Stimulated activated CD4-positive, alpha-beta T cell treated with anti-CD3 and anti-CD28 coated beads, Interleukin-12 subunit alpha, Interleukin-12 subunit beta, amount 100 ng/mL, for 4 hours (primary cell): ENCODE results near the gene SNRPD2.
"Not testable (repeated sequence)": the region's sequence is repeated elsewhere in the genome, so short reads cannot be mapped to it uniquely, and the experiment has no call there.

Experiments used
- DNase-seq: peaks from one replicate; pipeline ENCODE4 v3.0.0-alpha.2; 2020

The SNRPD2 gene

GRCh38 chr19:45701676-45702075 is 9.9 kb upstream of the SNRPD2 start:
- DNase-seq: no peak

- peak; percentile 79 for DNase-seq
Measured at GRCh38 chr19:45693106-45693788, 1.5 kb upstream of the SNRPD2 start.

- peak; percentile 91 for DNase-seq
Measured at GRCh38 chr19:45692187-45693105, 693 bp upstream of the SNRPD2 start, which contains the start of gene QPCTL. Gene QPCTL (plus strand): TSS chr19:45692666. CDS start chr19:45692704, 38 bp downstream.

- no peak for DNase-seq
Measured at GRCh38 chr19:45687599-45687998, 4.2 kb downstream of the SNRPD2 start.

GRCh38 chr19:45685045-45685444 is 6.7 kb downstream of the SNRPD2 start:
- not testable (repeated sequence) for DNase-seq

GRCh38 chr19:45682908-45683307 is 8.8 kb downstream of the SNRPD2 start:
- DNase-seq: no peak

GRCh38 chr19:45682117-45682516 is 9.6 kb downstream of the SNRPD2 start:
- DNase-seq: no peak

GRCh38 chr19:45681391-45682015 is 10.2 kb downstream of the SNRPD2 start:
- peak; percentile 80 for DNase-seq

- DNase-seq: peak; percentile 82
Measured at GRCh38 chr19:45677351-45678230, 14.2 kb downstream of the SNRPD2 start.

GRCh38 chr19:45676851-45677263 is 14.9 kb downstream of the SNRPD2 start:
- DNase-seq: peak; percentile 58

- DNase-seq: no peak
Measured at GRCh38 chr19:45674946-45675345, 16.8 kb downstream of the SNRPD2 start.

- peak; percentile 40 for DNase-seq
Measured at GRCh38 chr19:45670670-45671453, 20.9 kb downstream of the SNRPD2 start.

- DNase-seq: peak; percentile 42
Measured at GRCh38 chr19:45668342-45668871, 23.3 kb downstream of the SNRPD2 start.

- DNase-seq: peak; percentile 56
Measured at GRCh38 chr19:45667620-45668341, 24.0 kb downstream of the SNRPD2 start, which contains the start of gene GIPR. Gene GIPR (plus strand): TSS chr19:45668221. CDS start chr19:45669521, 1,300 bp downstream.

- DNase-seq: no peak
Measured at GRCh38 chr19:45664575-45664974, 27.2 kb downstream of the SNRPD2 start.

GRCh38 chr19:45663800-45664199 is 28.0 kb downstream of the SNRPD2 start:
- no peak for DNase-seq

- DNase-seq: no peak
Measured at GRCh38 chr19:45660636-45661035, 31.1 kb downstream of the SNRPD2 start.

- no peak for DNase-seq
Measured at GRCh38 chr19:45659096-45659729, 32.5 kb downstream of the SNRPD2 start.

GRCh38 chr19:45657520-45658167 is 34.1 kb downstream of the SNRPD2 start:
- DNase-seq: no peak
